GM19043 (cell line): Measurements from ENCODE around the gene ADD1.
"Not testable (repeated sequence)": the region's sequence is repeated elsewhere in the genome, so short reads cannot be mapped to it uniquely, and the experiment has no call there.

ENCODE experiments used
- ATAC-seq: cut with Tn5 transposase; IDR thresholded peaks from one replicate; pipeline ENCODE4 v1.9.1; 2021; ENCODE audit warnings: low read depth; ENCODE audit not compliant: unreplicated experiment

Gene ADD1

DNA sequence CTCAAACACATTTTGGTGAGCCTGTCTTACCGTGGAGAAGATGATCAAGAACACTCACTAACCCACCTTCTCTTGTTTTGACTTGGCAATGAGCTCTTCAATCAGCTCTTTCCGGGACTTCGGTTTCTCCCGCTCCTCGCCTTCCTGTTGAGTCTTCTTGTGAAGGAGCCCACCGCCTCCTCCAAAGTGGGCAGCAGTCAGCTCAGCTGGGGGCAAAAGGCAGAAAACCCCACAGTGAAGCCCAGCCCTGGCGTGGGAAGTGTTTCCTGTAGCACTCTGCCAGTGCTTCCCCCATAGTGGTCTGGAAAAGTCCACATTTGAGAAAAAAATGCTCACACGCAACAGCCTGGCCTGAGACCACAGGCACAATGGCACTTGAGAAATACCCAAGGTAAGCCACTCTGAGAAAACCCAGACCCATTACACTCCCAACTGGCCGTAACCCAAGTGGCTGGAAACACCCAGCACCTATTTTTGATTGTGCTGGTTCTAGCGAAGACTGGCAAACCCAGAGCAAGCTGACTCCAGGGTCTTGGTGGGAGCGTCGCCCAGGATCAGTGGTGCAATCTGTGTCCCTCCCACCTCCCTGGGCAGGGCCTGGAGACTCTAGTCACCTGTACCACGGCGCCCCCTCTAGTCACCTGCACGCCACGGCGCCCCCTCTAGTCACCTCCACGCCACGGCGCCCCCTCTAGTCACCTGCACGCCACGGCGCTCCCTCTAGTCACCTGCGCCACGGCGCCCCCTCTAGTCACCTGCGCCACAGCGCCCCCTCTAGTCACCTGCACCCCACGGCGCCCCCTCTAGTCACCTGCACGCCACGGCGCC lies 110.9 kb downstream of the ADD1 start:
- no peak for ATAC-seq

DNA sequence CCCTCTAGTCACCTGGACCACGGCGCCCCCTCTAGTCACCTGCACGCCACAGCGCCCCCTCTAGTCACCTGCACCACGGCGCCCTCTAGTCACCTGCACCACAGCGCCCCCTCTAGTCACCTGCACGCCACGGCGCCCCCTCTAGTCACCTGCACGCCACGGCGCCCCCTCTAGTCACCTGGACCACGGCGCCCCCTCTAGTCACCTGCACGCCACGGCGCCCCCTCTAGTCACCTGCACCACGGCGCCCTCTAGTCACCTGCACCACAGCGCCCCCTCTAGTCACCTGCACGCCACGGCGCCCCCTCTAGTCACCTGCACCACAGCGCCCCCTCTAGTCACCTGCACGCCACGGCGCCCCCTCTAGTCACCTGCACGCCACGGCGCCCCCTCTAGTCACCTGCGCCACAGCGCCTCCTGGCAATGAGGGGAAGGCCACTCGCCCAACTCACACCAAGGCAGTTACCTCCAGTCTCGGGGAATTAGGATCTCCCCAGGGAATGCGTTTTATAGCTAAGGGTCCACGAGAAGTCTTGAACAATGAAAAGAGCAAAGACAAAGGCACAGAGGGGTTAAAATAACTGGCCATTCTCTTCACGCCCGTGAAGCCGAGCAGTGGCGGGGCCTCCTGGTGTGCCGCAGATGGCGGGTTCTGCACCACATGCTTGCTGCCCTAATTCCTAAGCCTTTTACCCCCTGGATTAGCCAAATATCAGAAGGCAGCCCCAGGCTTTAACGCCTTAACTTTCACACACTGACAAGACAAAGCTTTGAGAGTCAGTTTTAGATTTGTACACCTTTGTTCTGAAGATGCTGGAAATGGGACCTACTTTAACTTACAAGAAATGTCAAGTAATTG lies 111.8 kb downstream of the ADD1 start:
- not testable (repeated sequence) for ATAC-seq

DNA sequence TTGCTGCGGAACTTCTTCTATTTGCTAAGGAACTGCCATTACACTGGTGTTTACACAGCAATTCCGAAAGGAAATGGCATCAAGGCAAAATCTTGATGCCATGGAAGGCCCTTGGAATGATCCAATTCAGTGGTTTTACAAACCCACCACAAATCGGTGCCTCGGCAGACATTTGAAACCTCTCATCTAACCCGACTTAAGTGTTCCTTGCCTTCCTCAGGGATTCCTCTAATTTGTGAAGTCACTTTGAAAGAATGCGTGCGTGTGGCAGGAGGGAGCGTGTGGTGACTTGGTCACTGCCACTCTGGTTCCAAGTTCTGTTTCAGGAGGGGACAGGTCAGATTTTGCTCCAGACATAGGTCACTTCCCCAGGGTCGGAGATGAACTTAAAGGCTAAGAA lies 114.8 kb downstream of the ADD1 start:
- ATAC-seq, result no peak

DNA sequence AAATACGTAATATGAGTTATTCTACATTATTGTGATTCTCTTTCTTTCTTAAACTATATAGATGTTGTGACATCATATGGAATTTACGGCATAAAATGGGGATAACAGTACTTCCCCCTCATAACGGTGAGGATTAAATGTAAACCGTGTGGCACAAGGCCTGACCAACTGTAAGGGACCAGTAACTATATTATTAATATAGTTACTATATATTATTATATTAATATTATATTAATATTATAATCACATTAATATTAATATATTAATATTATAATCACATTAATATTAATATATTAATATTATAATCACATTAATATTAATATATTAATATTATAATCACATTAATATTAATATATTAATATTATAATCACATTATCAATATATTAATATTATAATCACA lies 116.8 kb downstream of the ADD1 start:
- ATAC-seq, result not testable (repeated sequence)

DNA sequence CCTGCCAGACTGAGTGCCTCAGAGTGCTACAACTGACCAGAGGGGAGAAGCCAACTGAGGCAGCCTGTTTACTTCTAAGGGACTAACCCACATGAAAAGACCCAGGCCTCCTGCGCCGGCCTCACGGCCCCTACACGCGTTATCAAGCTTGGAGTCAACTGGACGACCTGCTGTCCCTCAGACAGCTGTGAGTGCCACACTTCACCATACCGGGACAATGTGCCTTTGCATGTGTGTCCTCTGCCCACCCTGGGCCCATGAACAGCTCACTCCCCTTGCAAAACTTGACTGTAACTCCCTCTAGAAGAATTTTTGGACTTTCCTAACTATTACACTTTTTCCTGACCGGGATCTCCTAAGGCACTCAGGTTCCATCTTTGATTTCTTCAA lies 117.8 kb downstream of the ADD1 start:
- ATAC-seq, result no peak

DNA sequence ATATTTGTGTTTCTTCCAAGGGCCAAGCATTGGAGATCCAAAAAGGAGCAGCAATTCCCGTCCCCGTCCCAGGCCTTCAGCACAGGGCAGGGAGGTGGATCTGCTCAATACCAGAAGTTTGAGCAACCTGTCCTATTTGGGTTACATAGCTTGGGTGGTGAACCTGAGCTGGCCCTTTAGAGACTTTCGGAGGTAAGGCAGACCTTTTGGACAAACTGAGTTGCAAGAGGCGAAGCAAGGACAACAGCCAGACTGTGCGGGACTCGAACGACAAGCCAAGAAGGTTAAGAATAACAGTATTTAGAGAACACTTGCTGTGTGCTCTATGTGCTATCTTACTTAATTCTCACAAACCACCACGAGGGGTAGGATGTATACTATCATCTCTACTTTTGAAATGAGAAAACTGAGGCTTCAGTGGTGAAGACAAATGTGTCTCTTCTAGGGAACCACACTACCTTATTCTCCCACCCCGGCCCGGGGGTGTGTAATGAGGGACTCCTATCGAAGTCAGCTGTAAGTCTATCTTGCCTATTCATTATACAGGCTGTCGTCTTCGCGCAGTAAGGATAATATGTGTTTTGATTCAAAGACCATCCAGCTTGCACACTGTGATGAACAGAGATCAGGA lies 118.3 kb downstream of the ADD1 start:
- no peak for ATAC-seq

DNA sequence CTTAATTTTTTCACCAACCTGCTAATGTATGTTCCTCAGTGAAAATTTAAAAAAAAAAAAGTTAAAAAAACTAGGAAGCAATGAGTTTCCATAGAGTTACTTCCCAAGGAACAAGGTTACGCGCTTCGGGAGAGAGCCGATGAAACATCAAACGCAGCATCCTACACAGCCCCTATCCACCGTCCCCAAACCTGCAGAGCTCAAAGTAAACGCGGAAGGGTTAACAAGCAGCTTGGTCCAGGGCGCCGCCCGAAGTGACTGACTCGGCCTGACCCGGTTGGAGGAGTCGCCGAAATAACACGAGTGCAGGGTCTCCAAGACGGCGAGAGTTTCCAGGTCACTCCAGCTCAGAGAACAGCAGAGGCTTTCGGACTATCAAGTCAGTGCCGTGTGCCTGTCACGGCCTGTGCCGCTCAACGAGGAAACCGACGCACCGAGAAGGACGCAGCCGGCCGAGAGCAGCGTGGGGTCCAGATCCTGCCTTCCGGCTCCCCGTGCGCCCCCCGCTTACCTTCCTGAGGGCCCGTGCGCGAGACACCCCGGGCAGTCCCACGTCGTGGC lies 119.0 kb downstream of the ADD1 start:
- ATAC-seq, result peak; percentile 27

DNA sequence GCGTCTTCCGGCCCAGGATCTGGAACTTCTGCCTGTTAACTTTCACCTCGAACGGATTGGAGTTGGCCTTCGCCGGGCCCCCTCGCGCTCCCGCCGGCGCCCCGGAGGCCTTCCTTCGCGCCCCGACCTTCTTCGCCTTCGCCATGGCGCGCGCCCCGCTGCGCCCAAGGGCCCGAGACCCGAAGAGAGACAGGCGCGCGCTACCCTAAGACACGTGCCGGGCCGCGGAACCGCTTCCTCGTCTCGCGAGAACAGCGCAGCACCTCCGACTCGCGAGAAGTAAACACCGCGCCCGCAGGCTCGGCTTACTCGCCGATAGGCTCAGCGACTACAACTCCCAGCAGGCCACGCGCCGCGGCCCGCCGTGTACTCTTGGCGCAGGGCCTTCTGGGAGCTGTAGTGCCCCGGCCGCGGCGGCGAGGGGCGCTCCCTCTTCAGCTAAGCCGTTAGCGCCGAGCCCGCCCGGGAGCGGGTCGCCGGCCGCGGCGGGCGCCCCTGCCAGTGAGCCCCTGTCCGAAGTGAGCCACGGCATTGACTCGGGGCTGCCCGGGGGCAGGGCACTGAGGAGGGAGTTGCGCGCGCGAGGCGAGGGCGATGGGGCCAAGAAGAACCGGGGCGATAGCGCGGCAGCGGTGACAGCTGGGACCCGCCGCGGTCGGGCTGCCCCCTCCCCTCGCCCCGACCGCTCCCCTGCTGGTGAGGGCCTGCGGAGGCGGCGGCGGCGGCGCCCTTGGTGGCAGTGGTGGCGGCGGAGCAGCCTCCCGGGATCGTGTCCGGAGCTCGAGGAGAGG lies 119.7 kb downstream of the ADD1 start, which contains the start of the genes GRK4 and NOP14:
Gene GRK4, plus strand, starts transcription at position 397 of the 791 bp plus-strand sequence. CDS start 500 bp downstream, outside the sequence.
Gene NOP14, minus strand, starts transcription at position 232 of the 791 bp plus-strand sequence. Its CDS starts 87 bp downstream, at position 145.
- peak; percentile 85 for ATAC-seq

DNA sequence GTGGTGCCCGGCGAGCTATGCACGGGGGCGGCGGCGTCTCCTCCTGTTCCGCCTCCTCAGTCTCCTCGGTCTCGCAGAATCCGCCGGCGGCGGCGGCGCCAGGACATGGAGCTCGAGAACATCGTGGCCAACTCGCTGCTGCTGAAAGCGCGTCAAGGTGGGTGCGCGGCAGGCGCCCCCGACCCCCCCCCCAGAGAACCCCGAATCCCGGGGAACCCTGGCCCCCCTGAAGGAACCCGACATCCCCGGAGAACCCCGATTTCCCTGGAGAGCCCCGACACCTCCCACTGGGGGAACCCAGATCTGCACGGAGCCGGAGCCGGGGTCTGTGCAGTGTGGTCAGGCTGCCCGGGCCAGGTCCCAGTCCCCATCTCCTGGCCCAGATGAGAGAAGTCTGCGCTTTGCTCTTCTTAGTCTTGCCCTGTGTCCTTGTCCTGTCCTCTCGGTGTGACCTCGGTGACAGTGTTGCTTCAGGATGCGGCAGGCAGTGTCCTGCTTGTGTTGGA lies 120.4 kb downstream of the ADD1 start:
- peak; percentile 13 for ATAC-seq

DNA sequence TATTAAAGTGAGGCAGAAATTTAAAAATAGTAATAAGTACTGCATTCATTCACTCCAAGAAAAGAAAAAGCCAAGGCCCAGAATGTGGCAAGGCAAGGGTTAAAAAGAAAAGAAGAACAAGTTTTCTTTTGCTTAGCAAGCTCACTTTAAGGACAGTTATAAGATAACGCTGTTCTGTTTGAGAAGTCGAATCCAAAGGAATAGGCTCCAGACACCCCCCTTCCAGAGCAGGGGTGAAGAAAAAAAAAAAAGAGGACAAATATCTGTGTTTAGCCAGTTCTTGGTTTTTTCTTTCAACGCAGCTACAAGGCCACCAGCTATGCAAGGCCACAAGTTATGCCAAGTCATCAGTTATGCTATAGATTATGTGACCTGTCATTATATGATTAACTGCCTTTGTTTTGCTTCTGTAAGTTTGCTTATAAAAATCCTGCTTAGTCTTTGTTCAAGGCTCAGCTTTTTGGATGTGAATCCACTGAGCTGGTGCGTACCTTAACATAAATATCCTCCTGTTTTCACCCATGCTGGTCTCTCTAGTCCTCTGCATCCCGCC lies 121.1 kb downstream of the ADD1 start:
- ATAC-seq, result no peak

DNA sequence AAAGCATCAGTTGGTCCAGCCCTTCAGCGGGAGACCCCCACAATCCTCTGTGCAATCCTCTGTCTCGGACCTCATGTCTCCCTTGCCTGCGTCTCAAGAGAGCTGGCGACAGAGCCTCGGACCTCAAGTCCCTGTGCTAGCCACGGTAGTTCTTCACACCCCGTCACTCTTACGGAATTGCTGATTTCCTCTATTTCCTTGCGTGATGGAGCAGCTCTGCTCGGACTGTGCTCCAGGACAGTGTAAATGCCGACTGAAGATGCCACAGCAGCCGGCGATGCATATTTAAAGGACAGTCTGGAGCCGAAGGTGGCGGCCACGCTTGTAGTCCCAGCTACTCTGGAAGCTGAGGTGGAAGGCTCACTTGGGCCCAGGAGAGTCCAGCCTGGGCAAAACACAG lies 121.6 kb downstream of the ADD1 start:
- no peak for ATAC-seq

DNA sequence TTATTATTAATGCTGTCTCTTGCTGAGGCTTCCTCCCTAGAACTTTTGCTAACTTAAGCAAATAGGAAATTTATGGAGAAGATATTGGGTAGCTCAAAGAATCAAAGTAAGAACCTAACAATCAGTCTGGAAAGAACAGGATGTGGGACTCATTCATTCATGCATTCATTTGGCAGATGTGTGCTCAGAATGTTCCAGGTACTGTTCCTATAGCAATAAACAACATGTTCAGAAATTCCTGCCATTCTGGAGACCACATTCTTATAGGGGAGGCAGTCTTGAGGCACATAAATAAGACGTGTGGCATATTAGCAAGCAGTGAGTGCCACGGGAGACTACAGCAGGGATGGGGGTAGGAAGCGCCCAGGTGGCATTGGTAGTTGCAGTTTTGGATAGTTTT lies 124.7 kb downstream of the ADD1 start:
- no peak for ATAC-seq

DNA sequence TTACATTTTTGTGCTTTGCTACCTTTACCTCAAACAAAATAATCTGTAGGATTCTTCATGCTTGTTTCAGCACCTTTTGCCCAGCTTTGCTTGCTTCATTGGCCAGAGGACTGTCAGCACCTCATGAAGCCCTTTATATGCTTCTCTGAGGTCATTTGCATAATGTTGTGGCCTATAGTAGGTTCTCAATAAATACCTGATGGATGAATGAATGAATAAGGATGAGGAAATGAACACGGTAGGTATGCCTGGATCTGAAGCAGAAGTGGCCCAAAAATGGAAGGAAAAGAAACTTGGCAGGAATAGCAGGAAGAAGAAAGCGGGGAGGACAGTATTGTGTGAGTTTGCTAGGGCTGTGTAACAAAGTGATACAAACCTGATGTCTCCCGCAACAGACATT lies 127.6 kb downstream of the ADD1 start:
- ATAC-seq, result no peak

DNA sequence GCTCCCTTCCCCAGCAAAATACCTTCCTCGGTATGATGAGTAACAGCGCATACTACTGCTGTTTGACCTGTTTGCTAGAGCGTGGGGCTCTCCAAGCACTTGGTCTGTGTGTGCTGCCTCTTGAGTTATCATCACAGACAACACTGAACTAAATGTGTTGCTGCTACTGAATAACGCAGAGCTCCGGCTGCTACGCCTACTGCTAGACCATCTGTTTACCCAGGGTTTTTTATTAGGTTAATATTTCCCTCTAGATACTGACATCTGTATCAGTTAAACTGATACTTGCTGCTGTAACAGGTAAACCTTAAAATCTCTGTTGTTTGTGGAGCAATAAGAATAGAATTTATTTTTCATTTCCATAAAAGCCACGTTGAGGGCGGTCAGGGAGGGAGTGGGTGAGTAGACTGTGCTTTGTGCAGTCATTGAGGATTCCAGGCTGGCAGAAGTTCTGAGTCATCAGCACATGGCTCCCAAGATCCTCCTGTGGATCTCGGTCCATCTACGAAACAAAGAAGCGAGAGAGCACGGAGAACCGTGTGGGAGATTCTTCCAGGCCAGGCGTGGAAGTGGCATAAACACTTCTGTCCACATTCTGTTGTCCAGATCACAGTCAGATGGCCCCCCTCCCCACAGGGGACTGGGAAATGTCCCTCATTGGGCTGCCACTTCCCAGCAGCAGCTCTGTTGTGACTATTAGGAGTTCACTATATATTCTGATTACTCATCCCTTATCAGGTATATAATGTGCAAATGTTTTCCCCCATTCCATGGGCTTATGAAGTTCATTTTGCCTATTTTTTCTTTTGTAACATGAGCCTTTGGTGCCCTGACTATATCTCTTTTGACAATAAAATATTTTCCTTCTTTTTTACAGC lies 133.8 kb downstream of the ADD1 start:
- ATAC-seq, result no peak
